HepG2 (cell line): ENCODE data around the gene CLEC18C. TPM values are rescaled to one million over a fixed set of nuclear protein-coding genes. Genes with fewer than 3 reads are reported as not detected.
"Not testable (repeated sequence)": the region's sequence is repeated elsewhere in the genome, so short reads cannot be mapped to it uniquely, and the experiment has no call there.

Experiments
- ATAC-seq: fragments of 200-7000 bp; cut with Tn5 transposase; 3 replicates; pipeline ENCODE4 v1.9.1; 2020; ENCODE audit warnings: mild to moderate bottlenecking, moderate library complexity
- BruUV-seq: library from RNA; stranded (reverse); fragments of 400-500 nt; replicated peaks from 2 replicates; lab custom pipeline; 2021; lab: Mats Ljungman, UMichigan
- CTCF ChIA-PET: fragments of 300-600 bp; formaldehyde crosslinking; extraction: SDS; loops from one replicate; lab custom pipeline; 2021; ENCODE audit warnings: low total read pairs, inconsistent platforms, low intra/inter-chr PET ratio; lab: Yijun Ruan, JAX
- POLR2A ChIA-PET: fragments of 350-600 bp; sonication (Branson Sonifier 250); formaldehyde crosslinking; loops from one replicate; lab custom pipeline; 2020; ENCODE audit warnings: antibody characterized with exemption, inconsistent platforms; lab: Yijun Ruan, JAX
- DNase-seq: peaks from one replicate; pipeline ENCODE4 v3.0.0-alpha.2; 2015; ENCODE audit warnings: low spot score
- FAIRE-seq: peaks from 3 replicates; lab custom pipeline; 2011; peaks lifted over from hg19 to GRCh38; lab: Jason Lieb, UNC
- H2AFZ ChIP-seq: one replicate; pipeline ENCODE4 v1.6.1; 2011; ENCODE audit warnings: low read length, inconsistent platforms
- H3K27ac ChIP-seq: fragments of 300-600 bp; 3 replicates; pipeline ENCODE4 v1.8.0; 2011; ENCODE audit warnings: mixed run types, mild to moderate bottlenecking, mixed read lengths, low read length, inconsistent platforms; ENCODE audit not compliant: insufficient read depth; ENCODE audit errors: extremely low read length
- H3K27me3 ChIP-seq, 2 experiments: fragments of 200-600 bp in 1 of 2; 2 replicates in 1 of 2; 3 replicates in 1 of 2; pipeline versions ENCODE4 v1.6.0 to v1.8.0; 2011; ENCODE audit warnings: low read length in 2 of 2, mild to moderate bottlenecking in 2 of 2, moderate library complexity in 2 of 2, inconsistent platforms in 1 of 2; ENCODE audit not compliant: insufficient read depth in 2 of 2, control insufficient read depth in 1 of 2
- H3K36me3 ChIP-seq, 2 experiments: fragments of 200-600 bp in 1 of 2; replicated peaks in 1 of 2; 2 replicates in 1 of 2; 3 replicates in 1 of 2; pipeline versions ENCODE4 v1.5.1 to v1.8.0; 2011; ENCODE audit warnings: low read length in 2 of 2, inconsistent platforms in 1 of 2; ENCODE audit not compliant: insufficient read depth in 2 of 2, control insufficient read depth in 1 of 2
- H3K4me1 ChIP-seq: 2 replicates; pipeline ENCODE4 v1.5.1; 2012; ENCODE audit warnings: low read length, inconsistent platforms; ENCODE audit not compliant: insufficient read depth
- H3K4me2 ChIP-seq: 2 replicates; pipeline ENCODE4 v1.6.0; 2011; ENCODE audit warnings: low read depth, low read length, inconsistent platforms
- H3K4me3 ChIP-seq, 3 experiments: fragments of 200-600 bp in 1 of 3; sonication (generic), shearing (Covaris generic) in 1 of 3; replicated peaks in 1 of 3; 2 replicates each; pipeline ENCODE4 v1.5.1; 2011 to 2016; ENCODE audit warnings: low read length in 3 of 3, inconsistent platforms in 2 of 3, low read depth in 2 of 3, mild to moderate bottlenecking in 2 of 3, control low read depth in 1 of 3, mixed read lengths in 1 of 3; ENCODE audit not compliant: insufficient read depth in 1 of 3
- H3K79me2 ChIP-seq: one replicate; pipeline ENCODE4 v1.6.1; 2011; ENCODE audit warnings: low read length, inconsistent platforms; ENCODE audit not compliant: insufficient read depth
- H3K9ac ChIP-seq: 2 replicates; pipeline ENCODE4 v1.6.0; 2011; ENCODE audit warnings: mild to moderate bottlenecking, low read depth, low read length, inconsistent platforms; ENCODE audit not compliant: insufficient read depth
- H3K9me3 ChIP-seq: 2 replicates; pipeline ENCODE4 v1.5.1; 2012; ENCODE audit warnings: mild to moderate bottlenecking, low read length
- H4K20me1 ChIP-seq: 2 replicates; pipeline ENCODE4 v1.6.0; 2011; ENCODE audit warnings: inconsistent platforms, mild to moderate bottlenecking, low read length, moderate library complexity; ENCODE audit not compliant: insufficient read depth
- HNRNPK ChIP-seq: fragments of 200-400 bp; formaldehyde crosslinking; IDR thresholded peaks from 2 replicates; pipeline ENCODE4 v1.6.1; 2018; ENCODE audit warnings: low read length, low read depth, moderate library complexity, mild to moderate bottlenecking; ENCODE audit not compliant: poor library complexity, severe bottlenecking
- PCBP1 ChIP-seq: fragments of 200-400 bp; formaldehyde crosslinking; IDR thresholded peaks from 2 replicates; pipeline ENCODE4 v1.6.1; 2017; ENCODE audit warnings: mild to moderate bottlenecking, low read depth, low read length, borderline replicate concordance
- WGBS: methylation state at CpG from one replicate; pipeline ENCODE4 v1.1.6; 2017; ENCODE audit warnings: low lambda C conversion rate; 5-methylcytosine and 5-hydroxymethylcytosine counted together
- in situ Hi-C: cut with HindIII; loops from 2 replicates; pipeline ENCODE4 v1.10.0; 2017; ENCODE audit warnings: low pct_unique_long_range_greater_than_20kb; ENCODE audit not compliant: extremely low pct_ligation_motif_present
- intact Hi-C: fragments of 100-400 bp; cut with micrococcal nuclease; formaldehyde crosslinking; loops from one replicate; pipeline ENCODE4 v1.10.0; 2022; ENCODE audit not compliant: unreplicated experiment
- polyA plus RNA-seq, 8 experiments: library from polyadenylated mRNA; depleted of rRNA in 3 of 8; stranded (reverse) in 7 of 8; unstranded in 1 of 8; fragments of >200 nt; fragmentation: Illumina TruSeq in 4 of 8; extraction: Trizol in 4 of 8; gene quantifications; 2 replicates each; pipeline versions ENCODE4 v1.2.1 to v1.2.3, GENCODE V29; 2011 to 2016; ENCODE audit warnings: low read depth in 4 of 8, missing spikeins in 1 of 8, mixed read lengths in 1 of 8; ENCODE audit not compliant: insufficient read depth in 1 of 8
- total RNA-seq, 5 experiments: library from RNA; depleted of rRNA; stranded (reverse); fragments of >200 nt; fragmentation: Illumina TruSeq; extraction: Trizol; gene quantifications; 2 replicates each; pipeline ENCODE4 v1.2.3, GENCODE V29; 2016; ENCODE audit warnings: low read depth in 1 of 5

Gene CLEC18C
- total and polyA plus RNA-seq, 2 of the 13 experiments (the other 11 are each of a cell fraction or from before 2014, with no cell fraction given), result 0.15 to 0.29 TPM

DNA sequence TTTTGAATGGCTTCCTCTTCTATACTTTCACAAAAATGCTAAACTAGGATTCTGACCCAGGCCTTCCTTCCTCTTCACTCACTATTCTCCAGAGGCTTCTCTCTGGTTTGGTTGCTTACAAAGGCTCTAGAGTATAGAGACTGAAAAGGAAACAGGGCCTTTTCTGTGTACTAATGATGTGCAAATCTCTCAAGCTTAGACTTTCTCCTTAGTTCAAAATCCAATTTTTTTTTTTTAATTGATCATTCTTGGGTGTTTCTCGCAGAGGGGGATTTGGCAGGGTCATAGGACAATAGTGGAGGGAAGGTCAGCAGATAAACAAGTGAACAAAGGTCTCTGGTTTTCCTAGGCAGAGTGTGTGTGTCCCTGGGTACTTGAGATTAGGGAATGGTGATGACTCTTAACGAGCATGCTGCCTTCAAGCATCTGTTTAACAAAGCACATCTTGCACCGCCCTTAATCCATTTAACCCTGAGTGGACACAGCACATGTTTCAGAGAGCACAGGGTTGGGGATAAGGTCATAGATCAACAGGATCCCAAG, 50.5 kb downstream of the CLEC18C start:
- H3K27me3 ChIP-seq, H4K20me1 ChIP-seq, ATAC-seq, CTCF ChIA-PET, BruUV-seq, intact Hi-C loops, H2AFZ ChIP-seq, POLR2A ChIA-PET, H3K4me3 ChIP-seq, H3K4me2 ChIP-seq, in situ Hi-C loops, H3K27ac ChIP-seq, H3K9me3 ChIP-seq, FAIRE-seq, H3K79me2 ChIP-seq, H3K9ac ChIP-seq, DNase-seq, H3K36me3 ChIP-seq: not testable (repeated sequence)
- 26% methylated on average over 1 of the region's 3 CpGs for WGBS
- 0 out of 2 replicates have a peak, but pooled peaks cover 10% of the 10 kb centered on the region for H3K4me1 ChIP-seq

DNA sequence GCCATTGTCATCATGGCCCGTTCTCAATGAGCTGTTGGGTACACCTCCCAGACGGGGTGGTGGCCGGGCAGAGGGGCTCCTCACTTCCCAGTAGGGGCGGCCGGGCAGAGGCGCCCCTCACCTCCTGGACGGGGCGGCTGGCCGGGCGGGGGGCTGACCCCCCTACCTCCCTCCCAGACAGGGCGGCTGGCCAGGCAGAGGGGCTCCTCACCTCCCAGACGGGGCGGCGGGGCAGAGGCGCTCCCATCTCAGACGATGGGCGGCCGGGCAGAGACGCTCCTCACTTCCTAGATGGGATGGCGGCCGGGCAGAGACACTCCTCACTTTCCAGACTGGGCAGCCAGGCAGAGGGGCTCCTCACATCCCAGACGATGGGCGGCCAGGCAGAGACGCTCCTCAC, 51.1 kb downstream of the CLEC18C start:
- H3K9me3 ChIP-seq, H3K4me3 ChIP-seq, H3K27me3 ChIP-seq, ATAC-seq, H3K79me2 ChIP-seq, H3K4me2 ChIP-seq, FAIRE-seq, H3K27ac ChIP-seq, BruUV-seq, CTCF ChIA-PET, H3K36me3 ChIP-seq, H4K20me1 ChIP-seq, DNase-seq, POLR2A ChIA-PET, H2AFZ ChIP-seq, in situ Hi-C loops, intact Hi-C loops, H3K9ac ChIP-seq: not testable (repeated sequence)
- no CpG with 5 or more reads among the region's 24 CpGs for WGBS
- 0 out of 2 replicates have a peak, but pooled peaks cover 10% of the 10 kb centered on the region for H3K4me1 ChIP-seq

DNA sequence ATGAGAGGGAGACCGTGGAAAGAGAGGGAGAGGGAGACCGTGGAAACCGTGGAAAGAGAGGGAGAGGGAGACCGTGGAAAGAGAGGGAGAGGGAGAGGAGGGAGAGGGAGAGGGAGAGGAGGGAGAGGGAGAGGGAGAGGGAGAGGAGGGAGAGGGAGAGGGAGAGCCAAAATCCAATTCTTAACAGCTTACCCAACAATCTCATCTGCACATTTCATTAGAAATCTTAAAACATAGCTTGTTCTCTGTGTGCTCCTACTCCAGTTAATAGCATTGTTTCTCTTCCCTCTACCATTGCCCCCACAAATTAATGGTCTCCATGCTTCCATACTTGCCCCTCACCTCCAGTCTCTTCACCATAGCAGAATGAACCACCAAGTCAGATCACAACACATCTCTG, 51.8 kb downstream of the CLEC18C start:
- intact Hi-C loops, H3K27me3 ChIP-seq, in situ Hi-C loops, BruUV-seq, H4K20me1 ChIP-seq, H3K4me2 ChIP-seq, H3K27ac ChIP-seq, H3K79me2 ChIP-seq, H3K9ac ChIP-seq, H2AFZ ChIP-seq, CTCF ChIA-PET, H3K36me3 ChIP-seq, H3K4me3 ChIP-seq, H3K9me3 ChIP-seq, ATAC-seq, DNase-seq, POLR2A ChIA-PET, FAIRE-seq: not testable (repeated sequence)
- 0 out of 2 replicates have a peak, but pooled peaks have one; percentile 69 for TF ChIP-seq PCBP1
- TF ChIP-seq HNRNPK, result peak; percentile 94
- 0 out of 2 replicates have a peak, but pooled peaks cover 10% of the 10 kb centered on the region for H3K4me1 ChIP-seq
- WGBS, result 98% methylated on average over 4 of the region's 4 CpGs
